OCI-LY1 (cell line): Measurements from ENCODE around the gene FUOM.

Experiments
- H2AFZ ChIP-seq: fragments of 200-600 bp; sonication (generic), shearing (Covaris generic); 2 replicates; pipeline ENCODE4 v1.6.0; 2014; ENCODE audit warnings: antibody characterized with exemption, mild to moderate bottlenecking, low read length
- H3F3A ChIP-seq: fragments of 200-600 bp; sonication (generic), shearing (Covaris generic); 2 replicates; pipeline ENCODE4 v1.6.0; 2014; ENCODE audit warnings: mild to moderate bottlenecking, antibody characterized with exemption, low read length, moderate library complexity; ENCODE audit not compliant: insufficient read depth
- H3K27ac ChIP-seq: fragments of 200-600 bp; sonication (generic); 2 replicates; pipeline ENCODE4 v1.5.1; 2014; ENCODE audit warnings: low read length, mixed run types, mild to moderate bottlenecking, low read depth; ENCODE audit not compliant: poor library complexity, severe bottlenecking
- H3K27me3 ChIP-seq: fragments of 200-600 bp; sonication (generic); 2 replicates; pipeline ENCODE4 v1.6.0; 2014; ENCODE audit warnings: antibody characterized with exemption, mild to moderate bottlenecking, low read length, moderate library complexity; ENCODE audit not compliant: insufficient read depth
- H3K36me3 ChIP-seq: fragments of 200-600 bp; sonication (generic); 2 replicates; pipeline ENCODE4 v1.6.1; 2014; ENCODE audit warnings: mild to moderate bottlenecking, antibody characterized with exemption, low read length, moderate library complexity, mixed read lengths; ENCODE audit not compliant: insufficient read depth
- H3K4me1 ChIP-seq: fragments of 200-600 bp; sonication (generic); 2 replicates; pipeline ENCODE4 v1.5.1; 2014; ENCODE audit warnings: mild to moderate bottlenecking, low read length, moderate library complexity; ENCODE audit not compliant: insufficient read depth, severe bottlenecking
- H3K4me2 ChIP-seq: fragments of 200-600 bp; sonication (generic), shearing (Covaris generic); 2 replicates; pipeline ENCODE4 v1.6.1; 2014; ENCODE audit warnings: low read length
- H3K4me3 ChIP-seq: fragments of 200-600 bp; sonication (generic); 2 replicates; pipeline ENCODE4 v1.5.1; 2014; ENCODE audit warnings: low read length, low read depth, mild to moderate bottlenecking, mixed read lengths; ENCODE audit not compliant: poor library complexity, severe bottlenecking
- H3K79me2 ChIP-seq: fragments of 200-600 bp; shearing (Covaris generic); 2 replicates; pipeline ENCODE4 v1.6.1; 2016; ENCODE audit warnings: mixed run types, low read length, mixed read lengths; ENCODE audit not compliant: insufficient read depth
- H3K9ac ChIP-seq: fragments of 200-600 bp; sonication (generic), shearing (Covaris generic); 2 replicates; pipeline ENCODE4 v1.6.1; 2014; ENCODE audit warnings: mild to moderate bottlenecking, low read length, mixed read lengths
- H3K9me2 ChIP-seq: fragments of 200-600 bp; sonication (generic), shearing (Covaris generic); 2 replicates; pipeline ENCODE4 v1.6.1; 2014; ENCODE audit warnings: low read depth, mild to moderate bottlenecking, low read length, mixed read lengths
- H3K9me3 ChIP-seq: fragments of 200-600 bp; shearing (Covaris generic); 2 replicates; pipeline ENCODE4 v1.6.1; 2014; ENCODE audit warnings: low read length, mixed read lengths
- H4K20me1 ChIP-seq: fragments of 200-600 bp; sonication (generic), shearing (Covaris generic); 2 replicates; pipeline ENCODE4 v1.6.0; 2016; ENCODE audit warnings: mild to moderate bottlenecking, low read length; ENCODE audit not compliant: insufficient read depth
- EZH2 ChIP-seq: fragments of 200-600 bp; sonication (generic), shearing (Covaris generic); IDR thresholded peaks from 2 replicates; pipeline ENCODE4 v1.8.0; 2017; ENCODE audit warnings: borderline replicate concordance, mixed run types, mild to moderate bottlenecking, antibody characterized with exemption, low read length, moderate library complexity, mixed read lengths
- TF ChIP-seq, protein P1 (sequence below): fragments of 200-600 bp; sonication (generic), shearing (Covaris generic); IDR thresholded peaks from 2 replicates; pipeline ENCODE4 v1.5.1; 2017; ENCODE audit warnings: mild to moderate bottlenecking, antibody characterized with exemption, low read length, moderate library complexity, mixed read lengths

The FUOM gene

GRCh38 chr10:133312769-133313145 lies 45.1 kb downstream of the FUOM start:
- Histone ChIP-seq H3K4me3 (no peak overlapping the region), H3K9ac (no peak overlapping the region), H4K20me1 (no peaks in the 10 kb centered on the region), H3K79me2 (no peaks in the 10 kb centered on the region), H2AFZ (no peak overlapping the region), H3K4me1 (peaks cover 14% of the 10 kb centered on the region), H3K9me3 (no peaks in the 10 kb centered on the region), H3K4me2 (no peak overlapping the region), H3K27me3 (no peaks in the 10 kb centered on the region), H3K27ac (no peak overlapping the region), H3K36me3 (peaks cover 36% of the 10 kb centered on the region), H3K9me2 (no peaks in the 10 kb centered on the region), H3F3A (no peaks in the 10 kb centered on the region)
- TF ChIP-seq EZH2: no peak
- TF ChIP-seq, protein P1, sequence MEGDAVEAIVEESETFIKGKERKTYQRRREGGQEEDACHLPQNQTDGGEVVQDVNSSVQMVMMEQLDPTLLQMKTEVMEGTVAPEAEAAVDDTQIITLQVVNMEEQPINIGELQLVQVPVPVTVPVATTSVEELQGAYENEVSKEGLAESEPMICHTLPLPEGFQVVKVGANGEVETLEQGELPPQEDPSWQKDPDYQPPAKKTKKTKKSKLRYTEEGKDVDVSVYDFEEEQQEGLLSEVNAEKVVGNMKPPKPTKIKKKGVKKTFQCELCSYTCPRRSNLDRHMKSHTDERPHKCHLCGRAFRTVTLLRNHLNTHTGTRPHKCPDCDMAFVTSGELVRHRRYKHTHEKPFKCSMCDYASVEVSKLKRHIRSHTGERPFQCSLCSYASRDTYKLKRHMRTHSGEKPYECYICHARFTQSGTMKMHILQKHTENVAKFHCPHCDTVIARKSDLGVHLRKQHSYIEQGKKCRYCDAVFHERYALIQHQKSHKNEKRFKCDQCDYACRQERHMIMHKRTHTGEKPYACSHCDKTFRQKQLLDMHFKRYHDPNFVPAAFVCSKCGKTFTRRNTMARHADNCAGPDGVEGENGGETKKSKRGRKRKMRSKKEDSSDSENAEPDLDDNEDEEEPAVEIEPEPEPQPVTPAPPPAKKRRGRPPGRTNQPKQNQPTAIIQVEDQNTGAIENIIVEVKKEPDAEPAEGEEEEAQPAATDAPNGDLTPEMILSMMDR: no peak

- Histone ChIP-seq H3K9me3 (no peaks in the 10 kb centered on the region), H3K36me3 (peaks cover 36% of the 10 kb centered on the region), H3K4me1 (peaks cover 19% of the 10 kb centered on the region), H3K9ac (no peak overlapping the region), H3K9me2 (no peaks in the 10 kb centered on the region), H3K79me2 (no peaks in the 10 kb centered on the region), H3K4me2 (no peak overlapping the region), H4K20me1 (no peaks in the 10 kb centered on the region), H3F3A (no peaks in the 10 kb centered on the region), H3K27me3 (no peaks in the 10 kb centered on the region), H3K27ac (no peak overlapping the region), H3K4me3 (no peak overlapping the region), H2AFZ (no peak overlapping the region)
- TF ChIP-seq, protein P1: no peak
- no peak for TF ChIP-seq EZH2
Measured at GRCh38 chr10:133312016-133312768, 45.6 kb downstream of the FUOM start.

DNA sequence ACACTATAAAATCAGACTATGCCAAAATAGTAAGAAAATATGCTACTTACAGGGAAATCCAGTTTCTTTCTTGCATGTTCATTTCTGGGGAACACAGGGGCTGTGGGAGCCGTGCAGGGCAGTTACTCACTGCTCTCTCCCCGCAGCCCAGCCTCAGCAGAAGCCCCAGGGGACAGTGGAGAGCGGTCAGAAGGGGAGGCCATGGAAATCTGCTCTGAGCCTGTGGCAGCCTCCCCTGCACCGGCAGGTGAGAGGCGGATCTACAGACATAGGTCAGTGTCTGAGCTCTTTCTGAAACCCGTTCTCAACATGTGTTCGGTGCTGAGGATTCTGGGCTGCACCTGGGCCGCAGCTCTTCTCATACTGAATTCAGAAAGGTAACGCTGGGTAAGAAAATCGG lies 46.2 kb downstream of the FUOM start:
- H3K36me3 ChIP-seq: peaks cover 36% of the 10 kb centered on the region
- no peaks in the 10 kb centered on the region for H3K27me3 ChIP-seq
- H3K4me3 ChIP-seq: no peak overlapping the region
- no peak overlapping the region for H2AFZ ChIP-seq
- H4K20me1 ChIP-seq: no peaks in the 10 kb centered on the region
- H3K27ac ChIP-seq: no peak overlapping the region
- H3K4me2 ChIP-seq: no peak overlapping the region
- no peaks in the 10 kb centered on the region for H3K9me2 ChIP-seq
- no peak overlapping the region for H3K9ac ChIP-seq
- H3K79me2 ChIP-seq: no peaks in the 10 kb centered on the region
- H3F3A ChIP-seq: no peaks in the 10 kb centered on the region
- TF ChIP-seq, protein P1: no peak
- TF ChIP-seq EZH2: no peak
- H3K9me3 ChIP-seq: no peaks in the 10 kb centered on the region
- H3K4me1 ChIP-seq: peaks cover 24% of the 10 kb centered on the region
